Femur (tissue), 1 donor: ENCODE results near the gene ZNF777.
"Not testable (repeated sequence)": the region's sequence is repeated elsewhere in the genome, so short reads cannot be mapped to it uniquely, and the experiment has no call there.

Experiments used
- DNase-seq: peaks from one replicate; pipeline ENCODE4 v3.0.0-alpha.2; 2017

ZNF777 gene

GRCh38 chr7:149409895-149410294 is 51.0 kb downstream of the ZNF777 start:
- no peak for DNase-seq

GRCh38 chr7:149404825-149405224 is 56.0 kb downstream of the ZNF777 start:
- DNase-seq = no peak

DNA sequence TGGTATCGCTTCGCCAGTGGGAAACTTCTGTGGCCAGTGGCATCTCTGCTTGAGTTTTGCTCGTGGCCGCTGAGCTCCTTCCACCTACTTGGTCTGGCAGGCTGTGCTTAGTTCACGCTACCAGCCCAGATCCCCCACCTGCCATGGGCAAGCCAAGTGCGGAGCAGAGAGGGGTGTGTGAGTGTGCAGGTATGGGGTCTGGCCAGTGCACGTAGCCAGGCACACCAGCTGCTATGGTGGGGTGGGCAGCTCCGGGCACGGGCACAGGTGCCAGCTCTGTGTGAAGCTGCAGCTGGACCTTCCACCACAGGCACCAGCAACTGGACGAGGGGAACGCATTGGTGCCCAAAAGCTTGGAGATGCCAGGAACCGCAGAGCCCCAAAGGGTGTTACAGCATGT is 56.5 kb downstream of the ZNF777 start:
- no peak for DNase-seq

DNA sequence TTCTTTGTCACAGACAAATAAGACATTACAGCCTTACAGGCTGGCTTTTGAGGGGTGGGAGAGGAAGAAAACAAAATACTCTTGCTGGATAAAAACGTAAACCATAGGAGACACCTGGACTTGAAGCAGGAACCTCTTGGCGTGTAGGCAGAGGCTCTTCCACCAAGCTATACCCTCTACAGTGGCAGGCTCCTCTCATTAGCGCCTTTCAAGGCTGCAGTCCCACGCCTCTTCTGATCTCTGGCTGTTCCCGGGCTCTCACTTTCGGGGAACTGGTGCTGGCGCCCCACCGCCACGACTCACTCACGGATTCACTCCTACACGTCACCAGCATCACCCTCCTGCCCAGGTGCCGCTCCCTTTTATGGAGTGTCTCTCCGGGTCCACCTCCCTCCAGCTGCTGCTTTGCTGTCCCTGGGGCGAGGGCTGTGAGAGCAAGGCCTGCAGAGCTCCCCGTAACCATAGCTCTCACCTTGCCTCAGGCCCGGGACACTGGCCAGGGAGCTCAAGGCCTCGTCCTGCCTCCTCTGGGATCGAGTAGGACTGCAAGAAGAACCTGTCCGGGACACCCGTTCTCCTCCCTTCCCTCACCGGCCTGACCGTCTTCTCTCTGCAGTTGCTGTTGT is 62.6 kb downstream of the ZNF777 start:
- no peak for DNase-seq

DNA sequence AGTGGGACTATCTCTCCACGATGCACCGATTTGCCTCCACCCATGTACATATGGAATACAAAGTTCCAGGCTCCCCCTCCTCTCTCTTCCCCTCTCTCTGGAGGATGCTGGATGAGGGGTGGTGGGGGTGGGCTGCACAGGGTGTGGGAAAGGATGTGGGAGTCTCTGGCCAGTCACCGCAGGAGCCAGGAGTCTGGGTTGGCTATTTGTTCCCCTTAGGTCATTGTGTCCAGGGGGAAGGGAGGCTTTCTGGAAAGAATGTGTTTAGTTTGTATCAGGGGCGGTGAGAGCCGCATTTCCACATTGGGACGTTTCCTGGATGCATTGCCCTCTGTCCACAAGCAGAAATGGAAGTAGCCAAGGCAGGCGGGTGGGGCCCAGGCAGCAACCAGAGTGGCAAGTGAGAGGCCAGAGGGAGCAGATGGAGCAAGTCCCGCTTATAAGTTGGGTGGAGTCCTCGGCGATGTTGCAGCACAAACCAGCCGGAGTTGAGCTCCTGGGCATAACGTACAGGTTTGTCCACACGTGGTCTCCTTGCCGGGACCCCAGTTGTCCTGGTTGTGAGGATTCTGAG is 63.3 kb downstream of the ZNF777 start:
- DNase-seq = no peak

- not testable (repeated sequence) for DNase-seq
Observed at GRCh38 chr7:149388550-149389335, 72.1 kb downstream of the ZNF777 start.

DNA sequence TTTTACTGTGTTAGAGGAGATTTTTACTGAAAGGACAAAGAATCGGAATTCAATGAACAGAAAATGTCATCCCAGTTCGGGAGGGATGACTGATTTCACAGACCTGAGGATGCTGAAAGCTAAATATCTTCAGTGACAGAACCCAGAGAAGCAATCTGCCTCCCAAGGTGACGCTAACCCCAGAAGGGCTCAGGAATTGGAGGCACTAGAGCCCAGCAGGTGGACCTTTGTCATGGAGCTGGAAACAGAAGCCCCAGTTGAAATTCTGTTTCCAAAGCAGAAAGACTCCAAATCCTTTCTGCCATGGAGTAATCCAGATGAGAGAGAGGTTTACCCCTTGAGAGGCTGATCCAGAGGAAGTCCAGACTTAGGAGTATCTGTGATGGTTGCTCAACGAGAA is 74.3 kb downstream of the ZNF777 start:
- not testable (repeated sequence) for DNase-seq

DNA sequence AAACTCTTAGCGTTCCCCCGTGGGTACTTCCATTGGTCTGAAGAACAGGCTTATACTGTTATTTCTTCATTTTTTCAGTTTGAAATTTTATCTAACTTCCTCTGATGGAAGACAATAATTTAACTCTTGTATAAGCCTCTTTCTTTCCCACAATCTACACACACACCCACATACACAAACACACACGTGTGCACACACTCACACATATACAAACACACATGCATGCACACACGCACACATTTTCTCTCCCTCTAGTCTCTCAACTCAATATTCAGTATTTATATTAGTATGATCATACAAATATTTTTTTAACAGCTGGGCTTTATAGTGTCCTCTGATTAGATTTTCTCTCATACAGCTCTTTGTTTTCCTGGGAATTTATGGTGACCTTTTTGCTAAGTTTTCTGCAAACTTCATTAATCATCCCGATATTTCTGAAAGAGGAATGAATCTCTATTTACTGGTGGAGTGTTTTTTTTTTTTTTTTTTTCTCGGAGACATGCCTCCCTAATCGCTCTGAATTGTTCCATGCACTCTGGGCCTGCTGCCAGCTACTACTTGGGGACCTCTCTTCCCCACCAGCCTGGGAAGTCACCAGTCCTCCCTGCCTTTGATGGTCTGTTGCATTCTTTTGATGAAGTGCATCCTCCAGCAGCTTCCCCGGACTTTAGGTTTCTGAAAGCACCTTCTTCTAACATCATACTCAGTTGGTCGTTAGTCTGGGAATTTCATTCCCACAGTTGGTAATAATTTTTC is 75.5 kb downstream of the ZNF777 start:
- DNase-seq = no peak
